ENCODE results near the gene ZNF484.

Gene ZNF484

DNA sequence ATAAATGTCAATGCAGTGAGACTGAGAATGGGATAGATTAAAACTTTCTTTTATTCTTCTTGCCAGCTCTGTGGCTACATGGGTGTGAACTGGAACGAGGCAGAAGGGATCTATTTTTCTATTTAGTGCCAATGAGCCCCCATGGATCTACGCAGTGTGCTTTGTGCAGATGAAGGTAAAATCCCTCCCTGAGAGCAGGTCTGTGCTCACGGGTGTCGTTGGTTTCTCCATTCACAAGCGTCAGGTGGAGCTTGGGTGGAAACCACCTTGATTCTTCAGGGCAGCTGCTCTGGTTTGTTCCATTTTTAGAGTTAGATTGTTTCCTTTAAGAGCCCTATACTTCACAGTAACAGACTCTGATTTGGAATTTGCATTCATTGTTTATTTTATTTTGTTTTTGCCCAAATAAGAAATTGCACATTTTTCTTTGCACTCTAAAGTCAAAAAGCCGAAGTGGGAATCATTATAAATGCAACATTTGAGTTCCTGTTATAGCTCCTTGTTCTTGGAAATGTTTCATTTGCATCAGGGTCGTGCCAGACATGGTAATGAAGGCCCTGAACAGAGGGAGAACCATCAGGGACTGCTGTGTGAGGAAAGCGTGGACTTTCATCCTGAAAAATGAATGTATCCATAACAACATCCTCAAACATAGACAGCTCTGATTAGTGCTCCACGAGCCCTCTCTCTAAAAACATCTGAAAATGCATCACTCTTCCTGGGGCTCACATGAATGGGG lies 82.1 kb downstream of the ZNF484 start:
- in situ Hi-C loops (cut with MboI; ENCODE audit: low sequenced_read_pairs), result no loop called here
